Stimulated activated CD8-positive, alpha-beta memory T cell treated with anti-CD3 and anti-CD28 coated beads, Interleukin-2, amount 100 ng/mL, for 1 hour (primary cell): ENCODE data around the gene CHST8.

ENCODE experiments used
- DNase-seq, 2 donors: peaks; one replicate each; pipeline ENCODE4 v3.0.0-alpha.2; 2020; ENCODE audit warnings: low read depth in 2 of 2

The CHST8 gene

DNA sequence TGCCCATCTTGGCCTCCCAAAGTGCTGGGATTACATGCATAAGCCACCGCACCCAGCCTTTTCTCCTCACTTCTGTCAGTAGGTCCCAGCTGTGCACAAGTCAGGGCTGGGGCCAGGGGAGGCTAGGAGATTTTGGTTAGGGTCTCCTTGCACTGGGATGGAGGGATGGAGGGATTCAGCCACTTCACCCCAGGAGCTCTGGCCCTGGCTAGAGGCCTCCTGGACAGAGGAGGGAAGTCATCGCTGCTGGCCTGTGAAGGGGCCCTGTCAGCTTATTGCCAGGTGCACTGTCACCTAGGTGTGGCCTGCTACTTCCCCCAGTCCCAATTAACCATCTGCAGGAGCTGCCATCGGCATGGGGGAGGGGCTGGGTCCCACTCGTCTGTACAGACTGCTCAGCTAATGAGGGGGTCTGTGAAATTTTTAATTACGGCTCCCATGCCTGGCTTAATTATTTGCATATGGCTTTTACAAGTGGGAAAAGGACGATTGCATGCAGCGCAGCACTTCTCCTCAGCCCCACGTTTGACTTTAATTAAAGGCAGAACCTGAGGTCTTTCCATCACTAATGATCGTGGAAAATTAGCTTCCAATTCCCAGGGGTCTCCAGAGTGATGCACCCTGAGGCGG is 52.4 kb downstream of the CHST8 start:
- DNase-seq, result no peak

DNA sequence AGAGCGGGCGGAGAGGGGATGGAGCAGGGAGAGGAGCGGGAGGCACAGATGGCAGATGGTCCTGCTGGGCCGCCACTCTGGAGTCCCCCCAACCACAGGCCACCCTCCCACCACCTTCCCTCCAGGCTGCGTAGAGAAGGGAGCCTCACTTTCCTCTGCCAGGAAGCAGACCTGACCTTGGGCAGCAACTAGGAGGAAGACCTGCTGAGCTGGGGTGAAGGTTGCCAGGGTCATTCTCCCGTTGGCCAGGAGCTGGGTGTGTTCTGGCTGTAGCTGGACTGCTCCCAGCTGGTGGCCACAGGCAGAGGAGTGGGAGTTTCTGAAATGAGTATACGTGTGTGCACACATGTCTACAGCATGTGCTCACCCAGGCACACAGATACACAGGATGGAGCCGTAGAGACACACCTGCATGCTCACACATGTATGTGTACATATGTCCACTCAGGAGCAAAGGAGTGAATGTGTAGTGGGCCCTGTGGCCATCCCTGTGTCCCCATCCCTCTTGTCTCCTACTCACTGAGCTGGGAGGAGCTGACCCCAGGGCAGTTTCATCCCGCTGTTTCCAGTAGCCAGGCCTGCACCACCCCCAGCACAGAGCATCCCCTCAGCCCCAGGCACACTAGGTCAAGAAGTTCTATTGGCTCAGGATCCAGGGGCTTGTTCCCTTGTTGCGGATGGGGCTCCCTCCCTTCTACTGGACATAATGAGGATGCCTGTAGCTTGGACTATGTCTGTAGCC is 53.0 kb downstream of the CHST8 start:
- DNase-seq, result no peak

GRCh38 chr19:33675501-33676124 is 53.9 kb downstream of the CHST8 start:
- DNase-seq, result no peak

GRCh38 chr19:33676999-33677665 is 55.4 kb downstream of the CHST8 start:
- DNase-seq, result no peak

DNA sequence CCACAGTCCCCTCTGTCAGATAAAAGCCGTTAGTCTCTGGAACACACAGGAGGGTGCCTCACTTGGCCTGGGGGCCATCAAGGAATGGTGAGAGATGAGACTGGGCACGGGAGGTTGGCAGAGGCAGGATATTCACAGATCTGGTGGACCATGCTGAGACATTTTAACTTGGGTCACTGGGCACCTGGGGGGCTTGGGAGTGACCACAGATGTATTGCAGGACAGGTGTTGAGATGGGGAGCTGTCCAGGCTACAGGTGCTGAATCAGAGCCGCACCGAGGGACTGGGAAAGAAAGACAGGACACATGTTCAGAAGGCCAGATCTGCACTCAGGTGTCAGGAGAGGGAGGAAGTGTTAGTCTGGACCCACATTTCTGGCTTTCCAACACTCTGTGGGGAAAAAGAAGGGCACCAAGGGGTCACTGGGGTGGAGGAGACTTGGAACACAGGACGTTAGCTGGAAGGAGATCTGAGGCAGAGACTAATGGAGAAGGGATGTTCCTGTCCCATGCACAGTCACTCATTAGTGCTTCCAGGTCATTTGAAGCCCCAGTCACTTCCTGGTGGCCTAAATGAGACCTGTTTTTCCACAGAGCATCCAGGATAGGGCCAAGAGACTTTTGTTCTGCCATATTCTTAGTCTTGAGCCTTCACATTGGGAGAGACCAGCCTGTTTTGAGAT is 56.1 kb downstream of the CHST8 start:
- no peak for DNase-seq

DNA sequence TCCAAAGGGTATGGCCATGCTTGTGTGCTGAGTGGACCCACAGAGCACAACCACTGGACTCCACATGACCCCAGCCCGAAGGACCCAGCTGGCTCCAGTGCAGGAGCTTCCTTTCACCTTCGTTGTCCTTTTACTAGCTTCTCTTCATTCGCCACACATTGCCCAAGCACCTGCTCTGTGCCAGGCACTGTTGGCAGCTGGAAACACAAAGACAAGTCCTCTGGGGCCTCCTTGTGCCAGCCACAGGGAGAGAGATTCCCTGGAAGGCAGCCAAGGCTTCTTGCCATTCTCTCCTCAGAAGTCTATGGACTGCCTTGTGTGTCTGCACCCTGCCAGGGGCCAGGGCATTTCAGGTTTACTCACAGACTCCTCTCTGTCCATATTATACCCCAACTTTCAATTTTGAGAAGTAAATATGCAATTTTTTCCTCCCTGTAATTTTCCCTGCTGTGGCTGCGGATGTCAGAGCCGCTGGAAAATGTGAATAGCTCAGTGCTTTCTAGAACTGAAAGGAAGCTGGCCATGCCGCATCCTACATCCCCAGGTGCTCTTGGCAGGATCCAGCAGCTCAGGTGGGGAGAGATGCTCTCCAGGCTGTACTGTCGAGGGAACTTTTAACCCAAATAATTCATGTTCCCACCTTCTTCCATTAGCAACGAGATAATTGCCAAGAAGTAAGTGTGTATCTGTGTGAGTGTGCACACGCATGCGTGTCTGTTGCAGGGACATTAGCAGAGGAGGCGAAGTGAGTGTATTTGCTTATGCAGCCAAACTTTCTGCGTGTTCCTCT is 57.2 kb downstream of the CHST8 start:
- DNase-seq, result no peak

DNA sequence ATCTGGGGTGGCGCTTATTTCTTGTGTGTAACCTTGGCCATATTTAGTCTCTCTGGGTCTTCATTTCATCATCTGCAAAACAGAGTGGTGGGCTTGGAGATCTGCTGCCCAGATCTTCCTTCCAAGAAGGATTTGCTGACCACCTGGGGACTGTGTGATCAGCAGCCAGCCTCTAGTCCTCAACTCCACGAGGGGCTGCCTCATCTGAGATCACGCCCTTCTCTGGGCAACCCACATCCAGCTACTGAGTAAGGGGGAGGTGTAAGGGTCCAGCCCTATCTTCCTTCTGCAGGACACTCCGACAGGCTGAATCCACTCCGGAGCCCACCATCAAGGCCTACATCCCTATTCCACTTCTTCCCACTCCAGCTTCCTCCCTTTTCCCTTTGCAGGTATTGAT is 57.9 kb downstream of the CHST8 start:
- DNase-seq, result no peak

GRCh38 chr19:33681081-33681680 is 59.4 kb downstream of the CHST8 start:
- DNase-seq, result no peak

DNA sequence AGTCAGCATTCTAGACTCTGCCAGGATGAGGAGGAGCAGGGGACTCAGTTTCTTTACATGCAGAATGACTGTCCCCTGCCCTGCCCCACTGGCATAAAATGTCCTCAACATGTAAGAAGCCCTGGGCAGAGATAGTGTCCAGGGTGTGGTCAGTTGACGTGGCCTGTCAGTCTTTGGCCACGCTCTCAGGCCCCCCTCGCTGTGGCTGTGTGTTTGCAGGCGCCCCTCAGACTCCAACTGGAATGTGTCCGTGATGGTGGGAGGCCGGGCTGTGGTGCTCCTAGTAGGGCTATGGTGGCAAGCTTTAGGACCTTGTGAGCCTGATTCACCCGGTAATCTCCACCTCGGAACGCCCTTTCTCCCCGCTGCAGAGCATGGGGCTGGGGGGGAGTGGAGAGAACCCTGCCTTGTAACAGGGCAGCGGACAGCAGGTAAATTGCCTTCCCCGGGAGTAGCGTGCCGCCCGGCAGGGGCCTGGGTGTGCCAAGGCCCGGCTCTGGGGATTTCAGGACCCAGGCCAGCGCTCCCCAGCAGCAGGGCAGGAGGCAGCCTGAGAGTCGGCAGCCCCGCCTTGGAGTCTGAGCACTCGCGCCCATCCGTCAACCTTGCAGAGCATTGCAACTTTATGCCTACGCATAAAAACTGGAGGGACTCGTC is 62.3 kb downstream of the CHST8 start:
- no peak for DNase-seq

DNA sequence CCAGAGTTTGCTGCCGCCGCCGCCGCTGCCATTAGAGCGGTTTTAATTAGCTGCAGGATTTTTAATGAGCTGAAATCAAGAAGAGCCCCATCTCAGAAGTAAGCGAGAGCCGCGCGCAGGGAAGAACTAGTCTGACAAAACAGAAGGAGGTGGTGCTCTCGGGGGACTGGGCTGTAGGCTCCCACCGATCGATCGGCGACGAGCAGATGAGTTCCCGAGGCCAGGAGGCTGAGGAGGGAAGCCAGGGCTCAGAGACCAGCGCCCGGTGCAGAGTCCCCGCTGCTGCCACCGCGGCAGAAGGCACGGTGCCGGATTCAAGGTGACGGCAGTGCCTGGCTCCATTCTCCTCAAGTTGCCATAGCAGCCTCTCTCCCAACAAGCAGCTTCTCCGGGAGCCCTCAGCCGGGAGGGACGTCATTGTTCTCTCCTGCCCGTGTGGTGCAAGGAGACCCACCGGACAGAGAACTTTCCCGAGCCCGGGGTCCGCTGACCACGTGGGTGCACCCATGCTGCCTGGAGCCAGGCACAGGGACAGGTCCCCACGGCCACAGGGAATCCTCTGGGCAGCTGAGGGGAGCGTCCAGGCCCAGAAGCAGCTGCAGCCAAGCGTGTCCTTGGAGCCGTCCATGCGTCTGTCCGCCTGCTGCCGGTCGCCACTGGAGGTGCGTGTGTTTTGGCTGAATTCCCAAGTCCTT is 62.9 kb downstream of the CHST8 start:
- DNase-seq, result no peak

- no peak for DNase-seq
Observed at GRCh38 chr19:33685541-33685940, 63.8 kb downstream of the CHST8 start.

- DNase-seq, result no peak
Observed at GRCh38 chr19:33686262-33686661, 64.5 kb downstream of the CHST8 start.

GRCh38 chr19:33686687-33687480 is 65.1 kb downstream of the CHST8 start:
- no peak for DNase-seq

- no peak for DNase-seq
Observed at GRCh38 chr19:33687481-33688170, 65.9 kb downstream of the CHST8 start.

- DNase-seq, result no peak
Observed at GRCh38 chr19:33688171-33688992, 66.6 kb downstream of the CHST8 start.

DNA sequence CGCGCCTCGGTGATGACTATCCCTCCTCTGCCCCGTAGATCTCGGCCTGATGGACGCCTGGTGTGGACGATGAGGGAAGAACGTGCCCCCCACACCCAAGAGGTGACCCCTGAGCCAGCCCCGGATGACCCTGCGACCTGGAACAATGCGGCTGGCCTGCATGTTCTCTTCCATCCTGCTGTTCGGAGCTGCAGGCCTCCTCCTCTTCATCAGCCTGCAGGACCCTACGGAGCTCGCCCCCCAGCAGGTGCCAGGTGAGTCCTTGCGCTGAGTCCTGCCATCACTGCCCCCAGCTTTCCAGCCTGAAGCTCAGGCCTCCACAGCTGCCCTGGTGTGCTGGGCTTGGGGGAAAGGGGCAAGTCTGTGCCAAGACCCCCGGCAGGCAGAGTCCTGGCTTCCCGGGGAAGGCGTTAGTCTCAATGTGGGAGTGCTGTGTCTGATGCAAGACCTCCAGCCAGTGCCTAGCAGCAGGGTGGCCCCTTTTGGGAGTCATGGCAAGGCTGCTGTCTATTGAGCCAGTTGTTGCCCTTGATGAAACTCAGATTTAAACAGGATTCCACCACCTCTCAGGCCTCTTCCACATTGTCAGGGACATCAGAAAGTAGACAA is 67.5 kb downstream of the CHST8 start:
- no peak for DNase-seq

DNA sequence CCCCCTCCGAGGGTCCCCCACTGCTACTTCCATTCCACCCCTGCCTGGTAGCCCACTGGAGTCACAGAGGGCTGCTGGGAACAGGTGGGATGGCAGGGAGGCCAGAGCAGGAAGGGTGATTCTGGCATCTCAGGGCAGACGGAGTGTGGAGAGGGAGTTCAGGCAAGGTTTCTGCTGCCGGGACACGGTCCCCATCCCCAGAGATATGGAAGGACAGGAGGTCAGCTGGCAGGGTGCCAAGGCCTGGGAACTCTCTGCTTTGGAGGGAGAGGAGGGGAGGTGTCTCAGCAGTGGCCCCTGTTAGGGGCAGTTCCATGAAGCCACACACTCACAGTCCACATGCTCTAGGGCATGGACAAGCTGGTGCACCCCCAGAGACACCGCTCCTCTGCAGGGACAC is 68.1 kb downstream of the CHST8 start:
- DNase-seq, result no peak
